Astrocyte (in vitro differentiated cells and primary cell): ENCODE measurements around the gene PVR. TPM values are rescaled to one million over a fixed set of nuclear protein-coding genes. Genes with fewer than 3 reads are reported as not detected.

Experiments used
- DNase-seq: peaks from one replicate; pipeline ENCODE4 v3.0.0-alpha.2; 2010; ENCODE audit warnings: low read depth
- FAIRE-seq: peaks from 2 replicates; lab custom pipeline; 2011; peaks lifted over from hg19 to GRCh38; lab: Jason Lieb, UNC
- H2AFZ ChIP-seq: 2 replicates; pipeline ENCODE4 v1.6.0; 2012; ENCODE audit warnings: low read depth, low read length, inconsistent platforms
- H3K27ac ChIP-seq: 2 replicates; pipeline ENCODE4 v1.5.1; 2011; ENCODE audit warnings: low read depth, low read length, inconsistent platforms
- H3K27me3 ChIP-seq: 2 replicates; pipeline ENCODE4 v1.6.0; 2011; ENCODE audit warnings: low read length, inconsistent platforms; ENCODE audit not compliant: insufficient read depth
- H3K36me3 ChIP-seq: 2 replicates; pipeline ENCODE4 v1.5.1; 2011; ENCODE audit warnings: low read length, inconsistent platforms; ENCODE audit not compliant: insufficient read depth
- H3K4me1 ChIP-seq: 2 replicates; pipeline ENCODE4 v1.5.1; 2011; ENCODE audit warnings: low read length, inconsistent platforms; ENCODE audit not compliant: insufficient read depth
- H3K4me2 ChIP-seq: 2 replicates; pipeline ENCODE4 v1.6.0; 2012; ENCODE audit warnings: low read length, inconsistent platforms
- H3K4me3 ChIP-seq: 2 replicates; pipeline ENCODE4 v1.5.1; 2011; ENCODE audit warnings: low read depth, mild to moderate bottlenecking, low read length, inconsistent platforms; ENCODE audit not compliant: insufficient read depth
- H3K79me2 ChIP-seq: 2 replicates; pipeline ENCODE4 v1.6.0; 2012; ENCODE audit warnings: mild to moderate bottlenecking, low read length, inconsistent platforms; ENCODE audit not compliant: insufficient read depth
- H3K9ac ChIP-seq: 2 replicates; pipeline ENCODE4 v1.6.0; 2012; ENCODE audit warnings: mild to moderate bottlenecking, low read length, inconsistent platforms
- H3K9me3 ChIP-seq: 2 replicates; pipeline ENCODE4 v1.5.1; 2012; ENCODE audit warnings: low read depth, mild to moderate bottlenecking, low read length, inconsistent platforms; ENCODE audit not compliant: insufficient read depth
- H4K20me1 ChIP-seq: 2 replicates; pipeline ENCODE4 v1.6.0; 2012; ENCODE audit warnings: low read length, inconsistent platforms; ENCODE audit not compliant: insufficient read depth
- H3K27ac Mint-ChIP-seq: one replicate; pipeline ENCODE4 v1.8.0; 2021; ENCODE audit warnings: mild to moderate bottlenecking, mixed read lengths; ENCODE audit not compliant: unreplicated experiment
- H3K27me3 Mint-ChIP-seq: one replicate; pipeline ENCODE4 v1.8.0; 2021; ENCODE audit warnings: low read depth, mixed read lengths; ENCODE audit not compliant: unreplicated experiment
- H3K36me3 Mint-ChIP-seq: one replicate; pipeline ENCODE4 v1.8.0; 2021; ENCODE audit warnings: low read depth, mixed read lengths; ENCODE audit not compliant: unreplicated experiment
- H3K4me1 Mint-ChIP-seq: one replicate; pipeline ENCODE4 v1.8.0; 2021; ENCODE audit warnings: low read depth, mixed read lengths; ENCODE audit not compliant: unreplicated experiment
- H3K4me3 Mint-ChIP-seq: one replicate; pipeline ENCODE4 v1.8.0; 2021; ENCODE audit warnings: mild to moderate bottlenecking, moderate library complexity, mixed read lengths; ENCODE audit not compliant: unreplicated experiment
- H3K9me3 Mint-ChIP-seq: one replicate; pipeline ENCODE4 v1.8.0; 2021; ENCODE audit warnings: mild to moderate bottlenecking, mixed read lengths; ENCODE audit not compliant: unreplicated experiment
- CTCF ChIP-seq: IDR thresholded peaks from 2 replicates; pipeline ENCODE4 v1.5.1; 2011; ENCODE audit warnings: low read depth, mild to moderate bottlenecking, inconsistent platforms, low read length, moderate library complexity; ENCODE audit not compliant: insufficient read depth
- EZH2 ChIP-seq: IDR thresholded peaks from 2 replicates; pipeline ENCODE4 v1.6.1; 2012; ENCODE audit warnings: mild to moderate bottlenecking, low read length, inconsistent platforms; ENCODE audit not compliant: insufficient read depth
- total RNA-seq: library from RNA; stranded (reverse); gene quantifications from 2 replicates; pipeline ENCODE4 v1.2.1, GENCODE V29; 2021

PVR gene
- total RNA-seq, 1 donor from 2014 or later: 81.6 TPM

- Histone ChIP-seq H3K9ac (no peak overlapping the region), H4K20me1 (no peaks in the 10 kb centered on the region), H3K36me3 (no peaks in the 10 kb centered on the region), H3K27me3 (no peaks in the 10 kb centered on the region), H3K4me2 (peak overlapping the region; percentile 29), H3K27ac (no peak overlapping the region), H3K9me3 (no peaks in the 10 kb centered on the region), H3K4me1 (peaks cover 13% of the 10 kb centered on the region), H2AFZ (no peak overlapping the region), H3K79me2 (no peaks in the 10 kb centered on the region), H3K4me3 (no peak overlapping the region)
- Mint-ChIP-seq H3K27me3 (peaks cover 7% of the 10 kb centered on the region), H3K27ac (peak overlapping the region; percentile 47), H3K9me3 (peaks cover 6% of the 10 kb centered on the region), H3K4me3 (peak overlapping the region; percentile 34), H3K36me3 (peaks cover 2% of the 10 kb centered on the region), H3K4me1 (peaks cover 13% of the 10 kb centered on the region)
- TF ChIP-seq CTCF (no peak), EZH2 (no peak)
- DNase-seq (no peak), FAIRE-seq (no peak)
These were observed 7.0 kb upstream of the PVR start for GRCh38 chr19:44636439-44637389.

- Histone ChIP-seq H3K27me3 (no peaks in the 10 kb centered on the region), H3K27ac (no peak overlapping the region), H3K9me3 (no peaks in the 10 kb centered on the region), H4K20me1 (no peaks in the 10 kb centered on the region), H2AFZ (no peak overlapping the region), H3K79me2 (no peaks in the 10 kb centered on the region), H3K4me1 (peaks cover 13% of the 10 kb centered on the region), H3K9ac (no peak overlapping the region), H3K4me2 (no peak overlapping the region), H3K36me3 (no peaks in the 10 kb centered on the region), H3K4me3 (no peak overlapping the region)
- Mint-ChIP-seq H3K27ac (peak overlapping the region; percentile 47), H3K4me1 (peaks cover 13% of the 10 kb centered on the region), H3K9me3 (peaks cover 6% of the 10 kb centered on the region), H3K36me3 (peaks cover 2% of the 10 kb centered on the region), H3K4me3 (no peak overlapping the region), H3K27me3 (peaks cover 7% of the 10 kb centered on the region)
- TF ChIP-seq CTCF (no peak), EZH2 (no peak)
- FAIRE-seq (no peak), DNase-seq (no peak)
These were observed 6.3 kb upstream of the PVR start for GRCh38 chr19:44637390-44637764.

GRCh38 chr19:44640518-44640917, 3.2 kb upstream of the PVR start:
- no peak overlapping the region for H2AFZ ChIP-seq
- H3K4me1 ChIP-seq: peaks cover 14% of the 10 kb centered on the region
- Mint-ChIP-seq H3K9me3 (peaks cover 1% of the 10 kb centered on the region), H3K4me3 (peak overlapping the region; percentile 11), H3K4me1 (peaks cover 5% of the 10 kb centered on the region), H3K27ac (no peak overlapping the region), H3K36me3 (peaks cover 2% of the 10 kb centered on the region), H3K27me3 (peaks cover 5% of the 10 kb centered on the region)
- FAIRE-seq (no peak), DNase-seq (peak; percentile 39)
- H3K79me2 ChIP-seq: peaks cover 16% of the 10 kb centered on the region
- H3K36me3 ChIP-seq: no peaks in the 10 kb centered on the region
- H3K9me3 ChIP-seq: no peaks in the 10 kb centered on the region
- no peaks in the 10 kb centered on the region for H3K27me3 ChIP-seq
- no peak overlapping the region for H3K4me2 ChIP-seq
- peaks cover 8% of the 10 kb centered on the region for H4K20me1 ChIP-seq
- H3K4me3 ChIP-seq: no peak overlapping the region
- H3K9ac ChIP-seq: no peak overlapping the region
- no peak overlapping the region for H3K27ac ChIP-seq
- TF ChIP-seq CTCF (no peak), EZH2 (no peak)
